Hematopoietic multipotent progenitor cell (in vitro differentiated cells): ENCODE measurements around the gene RNU7-1. TPM values are rescaled to one million over a fixed set of nuclear protein-coding genes. Genes with fewer than 3 reads are reported as not detected.
A peak's percentile ranks its signal among the peaks of the same experiment; 100 is the strongest.

Experiments used
- DNase-seq, 3 donors: peaks; one replicate each; pipeline ENCODE4 v3.0.0-alpha.2; 2011 to 2015; ENCODE audit warnings: low read depth in 2 of 3, low spot score in 2 of 3
- total RNA-seq: library from RNA; depleted of rRNA; stranded (reverse); fragments of >200 nt; gene quantifications from one replicate; pipeline ENCODE4 v1.2.3, GENCODE V29; 2012

Gene RNU7-1
- total RNA-seq, 1 donor: not detected

- no peak for DNase-seq
Measured at GRCh38 chr12:6917491-6918231, 26.0 kb upstream of the RNU7-1 start.

GRCh38 chr12:6919588-6919987 is 24.0 kb upstream of the RNU7-1 start:
- DNase-seq: no peak

GRCh38 chr12:6921539-6921938 is 22.1 kb upstream of the RNU7-1 start:
- DNase-seq: no peak

- DNase-seq: no peak
Measured at GRCh38 chr12:6921996-6922946, 21.3 kb upstream of the RNU7-1 start.

- no peak for DNase-seq
Measured at GRCh38 chr12:6923003-6923732, 20.4 kb upstream of the RNU7-1 start.

GRCh38 chr12:6923851-6924250 is 19.8 kb upstream of the RNU7-1 start:
- DNase-seq: no peak

- DNase-seq: no peak
Measured at GRCh38 chr12:6925239-6925539, 18.4 kb upstream of the RNU7-1 start.

GRCh38 chr12:6925540-6926279 is 17.9 kb upstream of the RNU7-1 start:
- DNase-seq: no peak

- DNase-seq: peak in 1 of 3 donors; percentile 58
Measured at GRCh38 chr12:6927379-6928021, 16.1 kb upstream of the RNU7-1 start, which contains the start of gene ATN1. Gene ATN1, plus strand, starts transcription at chr12:6927959. Its CDS starts 6,043 bp downstream, at chr12:6934002.

GRCh38 chr12:6928022-6928702 is 15.5 kb upstream of the RNU7-1 start:
- DNase-seq: no peak

- no peak for DNase-seq
Measured at GRCh38 chr12:6928703-6929407, 14.8 kb upstream of the RNU7-1 start.

- DNase-seq: no peak
Measured at GRCh38 chr12:6929466-6930452, 13.9 kb upstream of the RNU7-1 start.

- no peak for DNase-seq
Measured at GRCh38 chr12:6932766-6933165, 10.8 kb upstream of the RNU7-1 start.

- no peak for DNase-seq
Measured at GRCh38 chr12:6934110-6934509, 9.5 kb upstream of the RNU7-1 start.

GRCh38 chr12:6935371-6936193 is 8.0 kb upstream of the RNU7-1 start:
- DNase-seq: no peak

- no peak for DNase-seq
Measured at GRCh38 chr12:6936194-6936635, 7.4 kb upstream of the RNU7-1 start.
